Measurements from ENCODE around the gene HCN1.
A peak's percentile ranks its signal among the peaks of the same experiment; 100 is the strongest.

Gene HCN1

DNA sequence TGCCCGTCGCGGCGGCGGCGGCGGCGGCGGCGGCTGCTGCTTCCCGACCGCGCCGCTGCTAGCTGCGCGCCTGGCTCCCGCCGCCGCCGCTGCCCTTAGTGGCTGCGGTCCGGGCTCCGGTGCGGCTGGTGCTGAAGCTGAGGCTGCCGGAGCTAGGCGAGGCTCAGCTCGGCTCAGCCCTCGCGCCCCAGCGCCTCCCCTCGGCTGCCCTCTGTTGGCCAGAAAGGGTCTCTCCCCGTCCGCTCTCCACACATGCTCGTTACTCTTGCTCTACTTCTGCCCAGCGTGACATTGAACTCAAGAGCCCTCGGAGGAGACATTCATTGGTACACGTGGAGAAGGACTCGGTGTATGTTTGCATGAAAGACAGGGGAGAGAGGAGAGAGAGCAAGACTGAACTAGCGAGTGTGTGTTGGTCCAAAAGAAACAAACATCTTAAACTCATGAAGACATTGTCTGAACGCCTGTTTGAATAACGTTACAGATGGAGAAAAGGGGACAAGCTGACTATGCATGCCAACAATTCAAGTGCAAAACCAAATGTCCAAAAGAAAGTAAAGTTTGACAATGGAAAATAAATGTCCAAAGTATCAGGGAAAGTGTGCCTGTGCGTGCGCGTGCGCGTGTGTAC is at the start of gene HCN1:
Gene HCN1, minus strand, starts transcription at position 175 of the 631 bp plus-strand sequence.
- DNase-seq: peak; percentile 67

DNA sequence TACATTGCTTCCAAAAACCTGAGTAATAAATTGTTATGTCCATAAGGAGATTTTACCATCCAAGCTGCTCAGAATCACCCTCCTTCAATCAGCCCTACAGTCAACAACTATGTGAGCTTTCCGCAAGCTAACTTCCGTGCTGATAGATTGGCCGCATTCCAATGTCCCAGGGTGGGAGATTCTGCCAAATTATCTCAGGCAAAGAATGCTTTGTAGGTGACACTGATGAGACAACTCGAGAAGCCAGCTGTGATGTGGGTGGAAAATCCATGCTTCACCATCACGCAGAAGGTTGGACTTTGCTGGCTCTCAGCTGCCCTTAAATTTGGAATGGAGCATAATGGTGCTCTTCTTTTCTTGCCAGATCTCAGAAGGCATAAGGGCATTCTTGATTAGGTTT is 44.9 kb upstream of the HCN1 start:
- DNase-seq: no peak

DNA sequence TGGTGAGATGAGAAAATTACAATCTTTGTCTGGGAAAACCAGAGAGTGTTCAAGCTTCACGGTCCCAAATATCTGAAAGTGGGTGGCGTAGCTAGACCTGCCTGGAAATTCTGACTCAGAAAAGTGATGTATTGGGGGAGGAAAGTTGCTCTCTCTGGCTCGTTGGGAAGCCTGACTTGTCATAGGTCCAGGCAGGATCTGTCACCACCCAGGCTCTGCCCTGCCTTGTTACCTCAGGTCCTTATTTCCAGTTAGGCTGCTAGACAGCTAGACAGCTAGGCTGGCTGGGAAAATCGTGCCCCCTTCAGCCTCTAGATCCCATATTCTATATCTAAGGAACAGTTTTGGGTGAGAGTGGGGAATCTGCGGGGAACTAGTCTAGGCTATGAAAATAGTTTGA is 41.0 kb upstream of the HCN1 start:
- DNase-seq: no peak

DNA sequence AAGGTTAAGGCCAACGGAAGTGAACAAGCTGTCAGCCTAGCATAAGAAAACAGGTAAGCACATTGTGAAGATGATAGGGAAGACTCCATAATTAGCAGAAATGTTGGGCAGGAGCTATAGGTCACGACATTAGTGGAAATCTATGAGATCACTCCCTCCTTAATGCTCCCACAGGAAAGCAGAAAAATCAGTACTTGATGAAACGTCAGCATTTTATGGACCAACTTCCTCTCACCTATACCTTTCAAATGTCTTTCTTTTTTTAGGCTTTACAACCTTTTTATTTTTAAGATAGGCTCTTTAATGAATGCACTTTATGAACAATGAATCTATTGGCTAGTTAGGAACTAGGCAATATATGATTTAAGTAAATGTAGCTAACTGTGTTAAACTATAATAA is 29.4 kb upstream of the HCN1 start:
- no peak for DNase-seq

DNA sequence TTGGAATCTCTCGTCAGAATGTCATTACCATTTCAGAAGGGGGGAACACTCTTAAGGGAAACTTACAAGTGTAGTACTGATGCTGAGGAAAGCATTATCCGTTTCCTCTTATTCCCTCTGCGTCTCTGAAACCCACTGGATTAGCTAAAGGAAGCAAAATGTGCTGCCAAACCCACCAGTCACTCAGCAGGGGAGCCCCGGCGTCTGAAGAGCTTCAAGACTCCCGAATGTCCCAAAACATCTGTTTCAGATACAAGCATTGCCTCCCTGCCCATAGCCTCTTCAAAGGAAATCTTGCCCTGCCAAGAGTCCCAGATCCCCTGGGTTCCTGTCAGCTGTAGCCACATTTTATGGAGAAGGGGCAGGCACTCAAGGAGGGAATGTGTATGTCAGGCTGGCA is 1.0 kb upstream of the HCN1 start:
- DNase-seq: no peak

DNA sequence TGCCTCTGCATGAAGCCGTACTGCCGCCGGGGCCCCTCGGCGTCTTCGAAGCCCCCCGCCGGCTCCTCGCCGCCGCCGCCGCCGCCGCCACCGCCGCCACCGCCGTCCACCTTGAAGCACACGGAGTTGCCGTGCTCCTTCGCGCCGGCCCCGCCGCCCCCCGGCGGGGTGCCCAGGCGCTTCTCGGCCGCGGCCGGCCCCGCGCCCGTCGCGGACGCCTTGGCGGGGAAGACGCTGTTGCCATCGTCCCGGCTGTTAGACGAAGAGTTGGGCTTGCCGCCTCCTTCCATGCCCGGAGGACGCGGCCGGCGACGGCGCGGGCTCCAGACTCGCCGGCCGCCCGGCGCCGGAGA is 400 bp downstream of the HCN1 start:
- DNase-seq: no peak

DNA sequence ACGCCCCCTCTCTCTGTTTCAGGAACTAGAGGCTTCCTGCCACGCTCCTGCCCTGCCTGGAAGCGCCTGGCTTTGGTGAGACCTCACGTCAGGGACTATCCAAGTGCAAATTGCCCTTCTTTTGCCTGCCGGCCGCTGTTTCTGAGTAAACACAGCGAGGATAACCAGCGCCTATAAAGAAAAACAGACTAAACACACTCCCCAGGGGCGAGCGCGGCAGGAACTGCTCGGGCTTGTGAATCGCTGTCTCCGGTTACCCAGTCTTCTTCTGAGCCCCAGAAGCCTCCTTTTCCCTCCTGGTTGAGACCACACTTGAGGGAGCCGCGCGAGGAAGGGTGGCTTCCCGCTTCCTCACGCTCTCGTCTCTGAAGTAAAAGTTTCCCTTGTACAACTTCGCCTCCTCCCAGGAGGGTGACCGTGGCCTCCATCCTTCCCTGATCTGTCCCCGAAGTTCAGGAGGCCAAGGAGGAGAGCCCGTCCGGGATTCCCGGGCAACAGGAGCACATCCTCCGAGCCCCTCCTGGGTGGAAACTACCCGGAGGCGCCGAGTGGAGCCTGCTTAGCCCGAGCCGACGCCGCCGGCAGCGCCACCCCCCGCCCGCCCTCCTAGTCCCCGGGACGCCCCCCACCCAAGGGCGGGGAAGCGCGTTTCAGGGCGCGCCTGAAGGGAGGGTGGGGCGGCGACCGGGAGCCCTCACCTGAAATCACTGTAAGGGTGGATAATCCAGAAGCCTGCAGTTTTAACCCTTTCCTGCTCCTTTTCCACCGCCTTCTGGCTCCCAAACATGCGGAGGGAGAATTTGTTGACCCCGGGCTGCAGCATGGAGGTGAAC is 993 bp downstream of the HCN1 start:
- DNase-seq: no peak

DNA sequence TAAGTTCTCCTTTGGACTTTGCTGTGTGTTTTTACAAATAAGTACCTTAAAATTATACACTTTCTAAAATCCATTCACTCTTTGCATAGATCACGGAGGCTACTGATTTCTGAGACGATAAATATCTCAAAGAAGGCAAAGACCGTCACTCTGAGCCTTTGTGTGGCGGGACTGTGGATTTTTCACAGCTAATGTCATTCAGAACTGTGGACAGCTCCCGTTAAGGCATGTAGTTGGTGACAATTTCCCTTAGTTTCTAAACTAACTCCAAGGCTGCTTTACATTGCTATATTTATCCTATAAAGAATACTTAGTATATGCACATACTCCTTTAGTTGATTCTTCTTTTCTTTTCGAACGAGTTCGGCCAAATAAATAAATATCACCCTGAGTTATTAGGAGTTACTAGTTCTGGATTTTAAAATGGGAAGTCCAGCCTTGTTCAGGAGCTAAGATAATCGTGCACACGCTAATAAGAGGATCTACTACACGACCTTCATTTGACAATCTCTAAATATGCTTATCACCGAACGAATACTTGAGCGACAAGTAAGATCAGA is 1.8 kb downstream of the HCN1 start:
- no peak for DNase-seq

DNA sequence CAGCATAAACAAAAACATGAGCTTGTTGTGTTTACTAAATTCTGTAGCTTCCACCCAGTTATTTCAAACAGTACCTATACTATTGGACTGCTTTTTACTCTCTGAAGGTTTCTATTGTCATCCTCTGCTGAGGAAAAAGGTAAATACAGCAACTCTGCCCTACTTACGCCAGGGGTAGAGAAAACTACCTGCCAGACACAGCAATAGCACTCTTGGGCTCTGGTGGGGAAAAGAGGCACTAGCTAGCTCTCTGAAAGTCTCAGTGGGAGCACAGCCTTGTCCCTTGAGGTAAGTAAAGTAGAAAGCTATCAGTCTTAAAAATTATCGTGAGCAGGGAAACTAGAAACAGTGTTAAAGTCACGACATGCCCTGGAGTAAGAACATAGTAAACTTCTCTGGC is 3.7 kb downstream of the HCN1 start:
- no peak for DNase-seq

DNA sequence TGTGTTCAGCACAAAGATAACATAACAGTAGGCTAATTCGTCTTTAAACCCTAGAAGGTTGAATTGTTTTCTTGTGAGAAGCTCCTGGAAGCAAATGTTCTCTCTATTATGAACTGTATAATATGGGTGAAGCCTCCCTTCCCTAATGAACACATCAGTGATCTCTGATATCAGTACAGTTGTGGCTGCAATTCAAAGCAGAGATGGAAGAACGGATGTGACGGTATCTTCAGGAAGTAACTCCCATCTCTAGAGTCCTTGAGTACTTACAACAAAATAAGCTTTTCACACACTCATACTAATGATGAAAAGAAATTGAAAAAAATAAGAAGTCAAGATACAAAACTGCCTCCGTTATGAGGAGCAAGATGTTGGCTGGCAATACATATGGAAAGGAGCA is 4.5 kb downstream of the HCN1 start:
- no peak for DNase-seq

DNA sequence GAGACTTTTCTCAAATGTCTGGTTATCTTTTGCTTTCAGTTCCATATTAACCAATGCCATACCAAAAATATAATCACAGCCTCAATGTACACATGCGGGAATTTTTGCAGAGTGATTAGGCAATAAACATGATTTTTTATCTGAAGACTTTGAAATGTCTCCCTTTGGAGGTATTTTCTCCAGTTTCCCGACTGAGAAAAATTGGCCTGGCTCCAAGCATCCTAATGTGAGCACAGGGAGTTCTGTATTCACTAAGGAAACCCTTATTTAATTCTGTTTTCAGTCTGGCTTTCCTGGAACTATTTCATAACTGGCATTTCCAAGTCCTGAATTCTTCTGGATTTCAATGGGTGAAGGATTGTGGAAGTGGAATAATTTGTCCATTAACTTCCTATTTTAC is 8.5 kb downstream of the HCN1 start:
- no peak for DNase-seq

DNA sequence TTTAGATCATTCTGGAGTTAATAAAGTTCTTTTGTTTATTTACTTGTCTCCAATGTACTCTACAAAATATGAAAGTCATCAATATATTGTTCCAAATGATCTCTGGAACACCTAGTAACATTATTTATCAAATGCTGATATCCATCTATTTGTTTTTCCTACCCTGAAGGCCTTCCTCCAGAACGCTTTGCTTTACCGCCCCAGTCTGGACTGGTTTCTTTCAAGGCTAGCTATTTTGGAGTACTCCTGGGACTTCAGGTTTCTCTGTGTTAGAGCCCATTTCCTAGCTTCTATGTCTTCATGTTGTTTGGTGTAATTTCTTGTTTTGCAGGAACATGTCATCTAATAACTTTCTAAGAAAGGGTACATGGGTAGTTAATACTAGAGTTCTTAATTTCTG is 9.6 kb downstream of the HCN1 start:
- DNase-seq: no peak

DNA sequence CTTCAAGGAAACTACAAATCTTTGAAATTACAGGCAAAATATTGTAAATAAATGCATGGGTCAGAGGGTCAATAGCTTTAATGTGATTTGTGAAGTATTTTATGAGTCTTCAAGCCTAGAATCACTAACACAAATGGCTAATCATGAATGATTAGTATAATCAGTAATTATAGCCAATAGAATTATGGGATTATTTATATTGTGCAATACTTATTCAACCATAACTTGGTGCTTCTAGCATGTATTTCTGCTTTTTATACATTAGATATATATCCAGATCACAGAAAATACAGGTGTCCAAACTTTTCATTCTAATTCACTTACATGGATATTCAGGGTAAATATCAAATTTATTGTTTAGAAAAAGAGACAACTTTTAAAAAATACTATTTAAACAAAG is 12.1 kb downstream of the HCN1 start:
- DNase-seq: no peak

DNA sequence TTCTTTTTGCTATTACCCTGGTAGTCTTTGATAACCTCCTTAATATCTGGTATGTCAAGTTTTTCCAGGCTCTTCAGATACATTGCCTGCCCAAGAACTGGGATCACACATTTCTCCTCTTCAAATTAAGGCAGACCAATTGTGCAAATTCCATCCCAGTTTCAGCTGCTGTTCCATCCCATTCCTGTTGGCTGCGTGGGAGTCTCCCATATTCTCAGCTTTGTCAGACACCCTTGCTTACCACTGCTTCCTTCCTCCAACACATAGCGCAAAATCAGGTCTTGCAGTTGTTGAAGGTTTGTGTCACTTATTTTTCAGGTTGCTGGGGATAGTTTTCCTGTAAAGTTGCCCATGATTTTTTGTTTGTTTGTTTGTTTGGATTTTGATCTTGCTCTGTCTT is 15.2 kb downstream of the HCN1 start:
- no peak for DNase-seq

DNA sequence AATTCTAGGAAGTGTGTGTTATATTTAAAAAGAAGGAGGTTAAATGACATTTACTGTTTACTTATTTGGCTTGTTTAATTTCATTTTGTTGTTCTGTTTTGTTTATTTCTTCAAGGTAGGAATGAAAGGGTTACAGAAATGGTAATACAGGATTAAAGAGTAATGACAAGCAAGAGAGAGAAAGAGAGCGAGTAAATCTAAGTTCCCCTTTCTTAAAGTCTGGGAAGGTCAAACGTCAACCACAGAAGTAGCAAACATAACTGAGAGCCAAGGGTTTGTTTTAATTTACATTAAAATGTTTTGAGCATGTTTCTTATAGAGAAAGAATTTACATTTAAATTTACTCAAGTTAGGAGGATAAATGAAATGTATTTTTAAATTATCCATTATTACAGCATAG is 18.7 kb downstream of the HCN1 start:
- no peak for DNase-seq

DNA sequence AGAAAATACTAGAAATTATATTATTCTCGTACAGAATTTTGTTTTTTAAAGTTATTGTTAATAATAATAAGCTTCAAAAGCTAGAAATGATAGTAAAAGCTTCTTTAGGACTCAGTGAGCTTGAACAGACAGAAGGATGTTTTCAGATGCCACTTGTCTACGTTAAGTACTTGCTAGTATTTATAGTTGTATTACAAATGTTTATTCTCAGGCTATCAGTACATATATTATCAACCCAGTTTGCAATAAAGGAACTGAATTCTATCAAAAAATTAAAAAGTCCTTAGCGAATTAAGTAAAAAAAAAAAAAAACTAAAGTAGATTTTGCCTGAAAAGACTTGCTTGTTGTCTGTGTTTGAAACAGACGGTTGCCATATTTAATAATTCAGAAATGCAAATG is 23.9 kb downstream of the HCN1 start:
- DNase-seq: no peak

DNA sequence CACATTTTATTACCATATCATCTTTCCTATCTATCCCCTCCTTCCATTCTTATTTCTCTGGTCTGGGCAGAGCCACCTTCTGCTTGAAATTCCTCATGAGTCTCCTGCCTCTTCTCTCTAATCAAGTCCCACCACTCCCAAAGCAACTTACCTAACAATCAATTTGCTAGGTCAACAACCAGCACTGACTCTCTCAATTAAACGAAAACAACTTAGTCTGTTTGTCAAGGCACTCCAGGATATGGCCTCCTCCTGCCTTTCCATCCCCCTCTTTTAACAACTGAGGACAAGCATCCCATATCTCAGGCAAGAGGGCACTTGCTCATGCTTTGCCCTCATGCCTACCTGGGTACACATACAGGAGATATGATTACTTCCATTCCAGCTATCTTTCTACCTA is 47.4 kb downstream of the HCN1 start:
- DNase-seq: no peak

DNA sequence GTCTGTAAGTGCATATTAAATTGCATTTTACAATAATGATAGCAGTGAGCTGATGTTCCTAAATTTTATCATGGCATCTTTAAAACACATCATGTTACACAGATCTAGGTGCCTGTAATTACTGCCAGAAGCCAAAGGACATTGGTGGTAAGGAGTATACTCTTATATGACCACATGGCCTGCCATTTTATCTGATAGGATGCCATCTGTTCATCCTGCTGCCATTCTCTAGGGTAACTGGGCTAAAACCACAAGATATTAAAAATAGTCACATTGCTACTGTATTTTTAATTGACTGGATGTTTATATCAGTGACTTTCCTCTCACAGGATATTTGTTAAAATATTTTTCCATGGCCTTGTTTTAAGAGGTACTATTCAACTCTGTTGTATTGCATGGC is 53.1 kb downstream of the HCN1 start:
- DNase-seq: no peak

DNA sequence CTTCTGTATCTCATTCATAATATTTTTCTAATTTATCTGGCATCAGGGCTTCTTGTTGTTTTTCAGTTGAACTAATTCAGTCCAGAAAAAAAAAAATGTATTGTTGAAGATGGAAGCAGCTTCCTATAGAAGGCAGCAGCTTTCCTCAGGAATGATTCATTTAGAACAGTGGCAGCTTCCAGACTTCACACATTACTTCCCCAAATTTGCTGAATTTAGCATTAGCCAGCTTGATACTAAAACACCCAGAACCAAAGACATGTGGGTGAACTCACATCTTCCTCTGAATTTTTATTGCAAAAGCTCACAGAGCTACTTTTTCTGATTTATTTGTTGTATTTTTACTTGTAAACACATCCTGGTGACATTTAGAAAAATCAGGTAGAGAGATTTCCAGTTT is 53.8 kb downstream of the HCN1 start:
- no peak for DNase-seq

DNA sequence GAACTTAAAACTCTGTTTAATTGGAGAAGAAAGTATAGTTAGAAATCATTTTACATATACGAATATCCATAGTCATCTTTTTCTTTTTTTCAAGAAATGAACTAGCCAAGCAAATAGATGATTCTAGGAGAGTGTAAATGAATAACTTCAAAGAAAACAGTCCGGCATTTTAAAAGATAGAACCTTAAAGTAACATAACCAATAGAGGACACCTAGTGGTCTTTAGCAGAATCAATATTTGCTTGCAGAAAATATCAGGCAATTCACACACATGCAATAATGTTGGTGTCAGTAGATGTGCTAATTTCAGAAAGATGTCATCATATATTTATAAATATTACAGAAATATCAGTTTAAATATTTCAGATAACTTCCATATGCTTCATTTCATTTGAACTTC is 57.1 kb downstream of the HCN1 start:
- DNase-seq: no peak

DNA sequence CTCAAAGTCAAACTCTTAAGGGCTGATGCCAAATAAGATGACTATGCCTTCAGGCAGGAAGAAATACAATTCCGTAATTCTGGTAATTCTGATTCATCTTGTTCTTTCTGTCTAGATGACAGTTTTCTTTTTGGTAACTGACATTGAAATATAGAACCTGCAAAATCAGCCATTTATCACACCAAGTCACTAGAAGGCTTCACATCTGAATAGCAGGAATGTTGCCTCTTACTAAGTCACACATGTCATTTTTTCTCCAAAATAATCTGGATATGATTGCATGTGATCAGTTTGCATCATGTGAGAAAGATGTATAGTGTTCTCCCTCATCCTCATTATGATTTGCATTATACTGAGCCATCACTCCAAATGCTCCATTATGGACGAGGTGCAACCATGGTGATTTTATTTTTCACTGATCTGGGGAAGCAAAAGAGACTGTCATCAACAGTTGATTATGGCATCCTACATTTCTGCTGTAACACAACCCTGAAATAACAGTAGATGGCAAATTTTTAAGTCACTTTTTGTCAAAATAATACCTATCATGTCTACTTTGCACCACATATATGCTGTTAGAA is 69.0 kb downstream of the HCN1 start:
- no peak for DNase-seq

DNA sequence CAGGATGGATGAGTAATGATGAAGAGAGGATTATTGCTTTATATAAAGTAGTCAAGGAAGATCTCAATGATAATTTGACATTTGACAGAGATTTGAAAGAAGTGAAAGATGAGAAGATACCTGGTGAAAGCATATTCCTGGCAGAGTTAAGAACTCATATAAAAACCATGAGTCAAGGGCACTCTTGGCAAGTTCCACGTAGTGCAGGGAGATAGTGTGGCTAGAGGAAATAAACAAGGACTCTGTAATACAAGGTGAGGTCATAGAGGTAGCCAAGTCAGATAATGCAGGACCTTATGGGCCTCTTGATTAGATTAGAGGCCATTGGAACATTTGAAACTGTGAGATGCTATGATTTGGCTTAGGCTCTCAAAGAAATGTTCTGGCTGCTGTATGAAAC is 72.3 kb downstream of the HCN1 start:
- no peak for DNase-seq

DNA sequence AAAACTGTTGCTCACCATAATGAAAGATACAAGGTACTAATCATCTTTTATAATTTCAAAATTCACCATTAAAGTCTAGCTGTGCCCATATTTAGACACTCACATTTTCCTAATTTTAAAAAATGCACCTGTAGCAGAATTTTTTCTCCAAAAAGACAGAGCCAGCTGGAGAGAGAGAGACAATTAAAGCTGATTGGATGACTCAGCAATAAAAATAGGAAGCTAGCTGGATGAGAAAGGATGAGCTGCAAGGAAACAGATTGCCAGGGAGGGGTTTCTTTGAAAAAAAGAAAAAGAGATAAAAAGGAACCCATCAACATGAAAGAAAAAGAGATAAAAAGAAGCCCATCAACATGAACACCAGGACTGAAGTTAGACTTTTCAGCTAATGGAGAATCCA is 73.8 kb downstream of the HCN1 start:
- DNase-seq: no peak

DNA sequence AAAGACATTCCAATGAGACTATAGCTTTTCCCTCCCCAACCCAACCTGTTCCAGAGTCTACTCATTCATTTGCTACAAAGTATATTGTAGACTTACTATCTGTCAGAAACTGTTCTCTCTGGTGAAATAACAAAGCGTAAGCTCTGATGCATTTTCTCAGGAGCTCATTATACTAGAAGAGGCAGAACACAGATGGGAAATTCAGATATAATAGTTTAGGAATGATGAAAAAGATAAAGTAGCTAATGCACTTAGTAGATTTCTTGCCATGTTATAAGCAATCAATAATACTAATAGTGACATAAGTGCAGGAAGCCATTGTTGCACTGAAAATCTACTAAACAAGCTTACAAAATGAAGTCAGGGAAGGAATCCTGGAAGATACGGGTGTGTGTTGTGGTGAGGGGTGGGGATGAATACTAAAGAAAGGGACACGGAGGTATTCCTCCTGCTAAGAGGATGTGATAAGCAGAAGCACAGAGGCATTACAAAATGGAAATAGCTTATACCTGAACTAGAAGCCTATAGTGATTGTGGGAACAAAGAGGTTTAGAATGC is 78.2 kb downstream of the HCN1 start:
- DNase-seq: no peak

All from activated CD4-positive, alpha-beta T cell treated with anti-CD3 and anti-CD28 coated beads for 48 hours (primary cell).